ENCODE measurements around the gene DRC1. TPM values are rescaled to one million over a fixed set of nuclear protein-coding genes. Genes with fewer than 3 reads are reported as not detected.

The DRC1 gene
- under 0.01 and 0.16 TPM in 2 replicates for total RNA-seq

DNA sequence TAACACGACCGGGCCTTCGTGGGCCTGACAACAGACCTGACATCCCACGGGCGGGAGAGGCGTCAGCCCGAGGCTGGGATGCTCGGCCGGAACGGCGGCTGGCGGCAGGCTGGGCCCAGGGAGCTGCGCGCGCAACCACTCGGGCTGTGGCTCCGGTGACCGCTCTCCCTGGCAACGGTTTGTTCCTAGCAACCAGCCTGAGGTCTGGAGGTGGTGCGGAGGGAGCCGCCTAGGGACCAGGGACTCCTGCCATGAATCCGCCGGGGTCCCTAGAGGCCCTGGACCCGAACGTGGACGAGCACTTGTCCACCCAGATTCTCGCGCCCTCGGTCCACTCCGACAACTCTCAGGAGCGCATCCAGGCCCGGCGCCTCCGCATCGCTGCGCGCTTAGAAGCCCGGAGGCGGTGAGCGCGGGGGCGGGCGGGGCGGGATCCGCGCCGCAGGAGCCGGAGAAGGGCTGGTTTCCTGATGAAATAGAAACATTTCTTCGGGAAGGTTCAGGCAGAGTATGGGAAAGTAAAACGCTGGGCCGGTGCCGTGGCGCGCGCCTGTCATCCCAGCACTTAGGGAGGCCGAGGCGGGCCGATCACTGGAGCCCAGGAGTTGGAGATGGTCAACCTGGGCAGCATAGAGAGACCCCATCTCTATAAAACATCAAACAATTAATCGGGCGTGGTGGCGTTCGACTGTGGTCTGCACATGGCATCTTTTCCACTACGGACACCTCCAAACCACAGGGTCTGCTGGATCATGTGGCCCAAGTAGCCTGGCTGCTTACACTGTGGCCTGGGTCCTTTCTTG lies at the start of gene DRC1:
Gene DRC1, plus strand, starts transcription at position 182 of the 803 bp plus-strand sequence. Its CDS starts 70 bp downstream, at position 252.

GRCh38 chr2:26477911-26478253 lies 76.2 kb downstream of the DRC1 start, which contains the start of gene OTOF:
Gene OTOF (minus strand): TSS chr2:26478124.

Other genes starting within 250 kb of the DRC1 start
- 0.26 and 0.47 TPM in 2 replicates for gene GAREM2, start 228.8 kb upstream of the DRC1 start, total RNA-seq
- 151 and 152 TPM in 2 replicates for gene HADHA, start 157.3 kb upstream of the DRC1 start, total RNA-seq
- 126 and 136 TPM in 2 replicates for gene HADHB, start 157.0 kb upstream of the DRC1 start, total RNA-seq
- gene SELENOI, start 55.8 kb upstream of the DRC1 start, total RNA-seq = 7.3 and 11.0 TPM in 2 replicates
- gene ADGRF3, start 55.1 kb upstream of the DRC1 start, total RNA-seq = not detected in 2 replicates
- gene OTOF, start 76.2 kb downstream of the DRC1 start, total RNA-seq = under 0.01 TPM in 1 of 2 replicates, not detected in the other
- not detected in 2 replicates for gene CIB4, start 239.4 kb downstream of the DRC1 start, total RNA-seq

Data from bronchial smooth muscle cell (primary cell).